ENCODE data around the gene DNAI7. TPM values are rescaled to one million over a fixed set of nuclear protein-coding genes. Genes with fewer than 3 reads are reported as not detected.

DNAI7 gene
- total RNA-seq, 2 experiments from 2014 or later: 0.36 TPM; not detected in 1

DNA sequence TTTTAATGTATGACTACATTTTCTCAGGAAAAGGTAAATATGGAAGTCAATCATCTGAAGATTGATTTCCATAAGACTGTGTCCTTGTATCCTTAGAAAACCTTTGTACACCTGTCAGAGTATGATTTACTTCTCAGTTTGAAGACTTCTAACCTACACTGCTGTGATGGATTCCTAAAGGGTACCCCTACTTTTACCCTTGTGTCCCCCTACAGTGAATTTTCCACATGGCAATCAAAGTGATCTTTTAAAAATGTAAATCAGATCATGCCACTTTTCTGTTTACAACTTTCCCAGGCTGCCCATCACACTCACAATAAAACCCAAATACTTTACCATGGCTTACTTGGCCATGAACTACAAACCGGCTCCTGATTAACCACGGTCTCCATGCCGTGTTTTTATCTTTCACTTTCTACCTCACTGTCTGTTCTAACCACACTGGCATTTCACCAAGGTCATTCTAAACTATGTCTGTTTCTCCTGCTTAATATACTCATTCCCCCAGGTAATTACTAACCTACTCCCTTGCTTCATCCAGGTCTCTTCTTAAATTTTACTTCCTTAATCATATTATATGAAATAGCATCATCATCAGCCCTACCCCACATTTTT lies 8.1 kb downstream of the DNAI7 start:
- peak overlapping the region; percentile 78 for H3K27ac Mint-ChIP-seq
- intact Hi-C loops (cut with DNase I, micrococcal nuclease): loop anchor here (2.0 to 5.0 kb wide), 2 partner anchors 130 to 134 kb away; a partner anchor contains a TSS
- Histone ChIP-seq H3K27me3 (ENCODE audit: control insufficient read depth in 1 of 2, insufficient read depth in 2 of 2, low read length in 2 of 2) (no peaks in the 10 kb centered on the region), H3K27ac (ENCODE audit: low read depth in 1 of 2, low read length in 2 of 2) (peak overlapping the region; percentile 7 to 11), H3K4me1 (ENCODE audit: insufficient read depth, low read length) (no peaks in the 10 kb centered on the region), H3K9me3 (ENCODE audit: control insufficient read depth in 1 of 2, insufficient read depth in 1 of 2, low read length in 2 of 2) (no peaks in the 10 kb centered on the region), H3K36me3 (ENCODE audit: insufficient read depth, low read length) (no peaks in the 10 kb centered on the region), H3K4me3 (ENCODE audit: low read length) (peak overlapping the region; percentile 42)
- POLR2A ChIA-PET: interaction anchor here (0.7 to 1.7 kb wide), 6 partner anchors 8 to 198 kb away, joined by 3 to 12 read pairs (median 4); partner anchors contain the start of genes DNAI7, ETFRF1 and KRAS
- peaks cover 17% of the 10 kb centered on the region for H3K4me1 Mint-ChIP-seq (ENCODE audit: low read depth)
- DNase-seq: peak in 4 of 14 experiments; percentile 32 to 56 (median 55)
- CTCF ChIA-PET: interaction anchor here (0.9 to 1.0 kb wide), 2 partner anchors 8 to 32 kb away, joined by 3 read pairs; partner anchors contain the start of gene DNAI7
- H3K9me3 Mint-ChIP-seq: no peaks in the 10 kb centered on the region
- peak overlapping the region; percentile 81 for H3K4me3 Mint-ChIP-seq
- H3K27me3 Mint-ChIP-seq: no peaks in the 10 kb centered on the region
- ATAC-seq (ENCODE audit: poor library complexity): peak; percentile 73
- TF ChIP-seq, protein P1, sequence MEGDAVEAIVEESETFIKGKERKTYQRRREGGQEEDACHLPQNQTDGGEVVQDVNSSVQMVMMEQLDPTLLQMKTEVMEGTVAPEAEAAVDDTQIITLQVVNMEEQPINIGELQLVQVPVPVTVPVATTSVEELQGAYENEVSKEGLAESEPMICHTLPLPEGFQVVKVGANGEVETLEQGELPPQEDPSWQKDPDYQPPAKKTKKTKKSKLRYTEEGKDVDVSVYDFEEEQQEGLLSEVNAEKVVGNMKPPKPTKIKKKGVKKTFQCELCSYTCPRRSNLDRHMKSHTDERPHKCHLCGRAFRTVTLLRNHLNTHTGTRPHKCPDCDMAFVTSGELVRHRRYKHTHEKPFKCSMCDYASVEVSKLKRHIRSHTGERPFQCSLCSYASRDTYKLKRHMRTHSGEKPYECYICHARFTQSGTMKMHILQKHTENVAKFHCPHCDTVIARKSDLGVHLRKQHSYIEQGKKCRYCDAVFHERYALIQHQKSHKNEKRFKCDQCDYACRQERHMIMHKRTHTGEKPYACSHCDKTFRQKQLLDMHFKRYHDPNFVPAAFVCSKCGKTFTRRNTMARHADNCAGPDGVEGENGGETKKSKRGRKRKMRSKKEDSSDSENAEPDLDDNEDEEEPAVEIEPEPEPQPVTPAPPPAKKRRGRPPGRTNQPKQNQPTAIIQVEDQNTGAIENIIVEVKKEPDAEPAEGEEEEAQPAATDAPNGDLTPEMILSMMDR (IDR thresholded peaks at IDR 0.05): no peak
- H3K36me3 Mint-ChIP-seq (ENCODE audit: low read depth): no peaks in the 10 kb centered on the region

- H3K9me3 ChIP-seq (ENCODE audit: control insufficient read depth in 1 of 2, insufficient read depth in 1 of 2, low read length in 2 of 2): no peaks in the 10 kb centered on the region
- Mint-ChIP-seq H3K27ac (peak overlapping the region; percentile 78), H3K27me3 (no peaks in the 10 kb centered on the region), H3K36me3 (ENCODE audit: low read depth) (no peaks in the 10 kb centered on the region), H3K9me3 (no peaks in the 10 kb centered on the region), H3K4me3 (peak overlapping the region; percentile 81), H3K4me1 (ENCODE audit: low read depth) (peaks cover 17% of the 10 kb centered on the region)
- H3K4me3 ChIP-seq (ENCODE audit: low read length): peak overlapping the region; percentile 42
- ChIA-PET POLR2A (interaction anchor here (0.7 to 1.7 kb wide), 5 partner anchors 8 to 198 kb away, joined by 3 to 12 read pairs (median 4); partner anchors contain the start of genes DNAI7, ETFRF1 and KRAS), CTCF (interaction anchor here (0.9 to 1.0 kb wide), 2 partner anchors 8 to 31 kb away, joined by 3 read pairs; partner anchors contain the start of gene DNAI7)
- no peaks in the 10 kb centered on the region for H3K27me3 ChIP-seq (ENCODE audit: control insufficient read depth in 1 of 2, insufficient read depth in 2 of 2, low read length in 2 of 2)
- H3K36me3 ChIP-seq (ENCODE audit: insufficient read depth, low read length): no peaks in the 10 kb centered on the region
- TF ChIP-seq, protein P1 (IDR thresholded peaks at IDR 0.05): no peak
- H3K27ac ChIP-seq (ENCODE audit: low read depth in 1 of 2, low read length in 2 of 2): peak overlapping the region; percentile 7 to 11
- no peaks in the 10 kb centered on the region for H3K4me1 ChIP-seq (ENCODE audit: insufficient read depth, low read length)
- DNase-seq (peak in 3 of 14 experiments; percentile 38 to 46 (median 44)), ATAC-seq (ENCODE audit: poor library complexity) (peak; percentile 79)
- intact Hi-C loops (cut with DNase I, micrococcal nuclease): loop anchor here (2.0 to 5.0 kb wide), 2 partner anchors 129 to 133 kb away; a partner anchor contains a TSS
Measured at GRCh38 chr12:25186038-25186787, 8.7 kb downstream of the DNAI7 start.

- no peak overlapping the region for H3K4me3 ChIP-seq (ENCODE audit: low read length)
- no peak for DNase-seq
- H3K27ac ChIP-seq (ENCODE audit: low read depth in 1 of 2, low read length in 2 of 2): no peak overlapping the region
- no peak overlapping the region for H3K4me3 Mint-ChIP-seq
- ChIA-PET POLR2A (no interaction called here), CTCF (no interaction called here)
- ATAC-seq (ENCODE audit: poor library complexity): no peak
- H3K27ac Mint-ChIP-seq: no peak overlapping the region
- H3K4me1 Mint-ChIP-seq (ENCODE audit: low read depth): peaks cover 17% of the 10 kb centered on the region
- intact Hi-C loops (cut with DNase I, micrococcal nuclease): no loop called here
- TF ChIP-seq, protein P1 (IDR thresholded peaks at IDR 0.05): no peak
- no peaks in the 10 kb centered on the region for H3K27me3 Mint-ChIP-seq
- H3K36me3 Mint-ChIP-seq (ENCODE audit: low read depth): no peaks in the 10 kb centered on the region
- no peaks in the 10 kb centered on the region for H3K27me3 ChIP-seq (ENCODE audit: control insufficient read depth in 1 of 2, insufficient read depth in 2 of 2, low read length in 2 of 2)
- H3K4me1 ChIP-seq (ENCODE audit: insufficient read depth, low read length): no peaks in the 10 kb centered on the region
- no peaks in the 10 kb centered on the region for H3K9me3 ChIP-seq (ENCODE audit: control insufficient read depth in 1 of 2, insufficient read depth in 1 of 2, low read length in 2 of 2)
- H3K9me3 Mint-ChIP-seq: no peaks in the 10 kb centered on the region
- H3K36me3 ChIP-seq (ENCODE audit: insufficient read depth, low read length): no peaks in the 10 kb centered on the region
Measured at GRCh38 chr12:25184132-25184531, 10.8 kb downstream of the DNAI7 start.
